Osteocyte (in vitro differentiated cells): ENCODE results near the gene CRB3. TPM values are rescaled to one million over a fixed set of nuclear protein-coding genes. Genes with fewer than 3 reads are reported as not detected.
"Not testable (repeated sequence)": the region's sequence is repeated elsewhere in the genome, so short reads cannot be mapped to it uniquely, and the experiment has no call there.

ENCODE experiments used
- DNase-seq: peaks from one replicate; pipeline ENCODE4 v3.0.0; 2021; ENCODE audit warnings: mixed read lengths; ENCODE audit not compliant: unreplicated experiment; ENCODE audit errors: extremely low spot score
- H3K27ac Mint-ChIP-seq: one replicate; pipeline ENCODE4 v1.8.0; 2021; ENCODE audit warnings: mild to moderate bottlenecking, mixed read lengths; ENCODE audit not compliant: unreplicated experiment
- H3K27me3 Mint-ChIP-seq: one replicate; pipeline ENCODE4 v1.8.0; 2021; ENCODE audit warnings: mixed read lengths; ENCODE audit not compliant: unreplicated experiment
- H3K36me3 Mint-ChIP-seq: one replicate; pipeline ENCODE4 v1.8.0; 2021; ENCODE audit warnings: mixed read lengths; ENCODE audit not compliant: unreplicated experiment
- H3K4me1 Mint-ChIP-seq: one replicate; pipeline ENCODE4 v1.8.0; 2021; ENCODE audit warnings: mixed read lengths; ENCODE audit not compliant: unreplicated experiment
- H3K4me3 Mint-ChIP-seq: one replicate; pipeline ENCODE4 v1.8.0; 2021; ENCODE audit warnings: mild to moderate bottlenecking, moderate library complexity, mixed read lengths; ENCODE audit not compliant: unreplicated experiment
- H3K9me3 Mint-ChIP-seq: one replicate; pipeline ENCODE4 v1.8.0; 2021; ENCODE audit warnings: mixed read lengths; ENCODE audit not compliant: unreplicated experiment
- CTCF ChIP-seq: fragments of 200-600 bp; sonication (generic); IDR thresholded peaks from 2 replicates; pipeline ENCODE4 v1.5.0; 2021; ENCODE audit warnings: antibody characterized with exemption, mild to moderate bottlenecking, moderate library complexity
- total RNA-seq: library from RNA; stranded (reverse); gene quantifications from 2 replicates; pipeline ENCODE4 v1.2.1, GENCODE V29; 2021

Gene CRB3
- total RNA-seq, 1 donor from 2014 or later = not detected

DNA sequence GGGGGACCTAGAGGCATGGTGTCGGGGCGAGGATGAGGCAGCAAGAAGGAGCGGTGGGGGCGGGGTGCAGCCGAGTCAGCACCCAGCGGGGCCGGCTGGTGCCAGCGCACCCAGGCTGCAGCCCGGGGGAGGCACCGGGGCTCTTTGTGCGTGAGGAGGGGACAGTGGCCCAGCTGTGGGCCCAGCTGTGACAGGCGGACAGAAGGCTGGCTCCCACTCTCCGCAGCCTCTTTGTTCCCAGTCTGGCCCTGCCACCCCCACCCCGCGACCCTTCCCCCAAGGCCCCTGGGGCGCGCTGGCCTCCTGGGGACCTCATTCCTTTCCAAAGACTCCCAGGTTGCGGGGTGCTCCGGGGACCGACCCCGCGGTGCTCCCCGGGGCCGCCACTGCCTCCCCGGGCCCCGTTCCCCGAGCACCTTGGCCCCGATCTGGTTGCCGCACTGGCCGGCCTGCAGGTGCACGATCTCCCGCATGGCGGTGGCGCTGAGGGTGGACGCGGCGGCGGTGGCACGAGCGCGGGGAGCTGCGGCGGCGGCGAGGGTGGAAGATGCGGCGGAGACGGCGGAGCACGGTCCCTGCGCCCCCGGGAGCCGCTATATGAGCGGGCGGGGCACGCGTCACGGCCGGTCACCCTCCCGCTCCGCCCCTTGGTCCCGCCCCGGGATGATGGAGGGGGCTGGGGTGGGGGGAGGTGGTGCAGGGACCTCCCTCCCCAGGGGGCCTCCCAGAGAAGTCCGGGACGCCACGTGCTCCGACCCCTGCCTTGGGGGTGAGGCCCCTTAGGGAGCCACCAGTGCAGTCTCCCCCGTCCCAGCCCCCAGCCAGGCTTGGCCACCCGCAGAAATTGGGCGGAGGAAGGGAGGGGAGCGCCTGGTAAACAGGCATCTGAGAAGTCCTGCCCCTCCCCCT, 37.9 kb downstream of the CRB3 start, which contains the start of gene TUBB4A:
Gene TUBB4A, minus strand, starts transcription at position 570 of the 909 bp plus-strand sequence. Its CDS starts 97 bp downstream, at position 473.
- no peaks in the 10 kb centered on the region for H3K9me3 Mint-ChIP-seq
- H3K4me3 Mint-ChIP-seq = peak within 1 kb of the TSS; percentile 59
- H3K36me3 Mint-ChIP-seq = no peaks in the 10 kb centered on the region
- no peak within 1 kb of the TSS for H3K27ac Mint-ChIP-seq
- no peak for TF ChIP-seq CTCF
- peaks cover 5% of the 10 kb centered on the region for H3K4me1 Mint-ChIP-seq
- no peak for DNase-seq
- H3K27me3 Mint-ChIP-seq = peaks cover 33% of the 10 kb centered on the region

DNA sequence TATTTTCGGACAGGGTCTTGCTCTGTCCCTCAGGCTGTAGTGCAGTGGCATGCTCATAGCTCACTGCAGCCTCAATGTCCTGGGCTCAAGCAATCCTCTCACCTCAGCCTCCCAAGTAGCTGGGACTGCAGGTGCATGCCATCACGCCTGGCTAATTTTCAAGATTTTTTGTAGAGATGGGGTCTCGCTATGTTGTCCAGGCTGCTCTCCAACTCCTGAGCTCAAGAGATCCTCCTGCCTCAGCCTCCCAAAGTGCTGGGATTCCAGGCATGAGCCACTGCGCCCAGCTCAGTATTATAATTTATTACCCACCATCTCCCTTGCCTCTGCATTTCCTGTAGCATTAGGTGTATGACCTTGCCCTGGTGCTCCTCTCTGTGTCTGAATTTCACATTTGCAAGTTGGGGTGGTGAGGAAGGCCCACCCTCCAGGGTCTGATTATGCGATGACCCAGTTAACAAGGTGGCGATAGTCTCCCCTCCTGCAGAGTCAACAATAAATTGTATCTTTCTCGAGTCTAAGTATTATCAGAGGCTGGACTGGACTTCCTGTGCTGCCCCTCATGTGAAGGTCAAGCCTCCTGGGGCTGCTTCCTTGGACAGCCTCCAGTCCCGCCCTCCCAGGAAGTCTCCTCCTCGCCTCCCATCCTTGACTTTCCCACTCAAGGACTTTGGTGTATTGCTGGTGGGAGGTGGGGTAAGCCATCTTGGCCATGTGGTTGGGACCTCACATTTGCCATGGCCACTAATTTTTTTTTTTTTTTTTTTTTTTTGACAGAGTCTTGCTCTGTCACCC, 39.5 kb downstream of the CRB3 start:
- H3K36me3 Mint-ChIP-seq = no peaks in the 10 kb centered on the region
- DNase-seq = no peak
- peaks cover 5% of the 10 kb centered on the region for H3K4me1 Mint-ChIP-seq
- H3K4me3 Mint-ChIP-seq = no peak overlapping the region
- H3K27ac Mint-ChIP-seq = no peak overlapping the region
- no peak for TF ChIP-seq CTCF
- no peaks in the 10 kb centered on the region for H3K9me3 Mint-ChIP-seq
- H3K27me3 Mint-ChIP-seq = peaks cover 30% of the 10 kb centered on the region

DNA sequence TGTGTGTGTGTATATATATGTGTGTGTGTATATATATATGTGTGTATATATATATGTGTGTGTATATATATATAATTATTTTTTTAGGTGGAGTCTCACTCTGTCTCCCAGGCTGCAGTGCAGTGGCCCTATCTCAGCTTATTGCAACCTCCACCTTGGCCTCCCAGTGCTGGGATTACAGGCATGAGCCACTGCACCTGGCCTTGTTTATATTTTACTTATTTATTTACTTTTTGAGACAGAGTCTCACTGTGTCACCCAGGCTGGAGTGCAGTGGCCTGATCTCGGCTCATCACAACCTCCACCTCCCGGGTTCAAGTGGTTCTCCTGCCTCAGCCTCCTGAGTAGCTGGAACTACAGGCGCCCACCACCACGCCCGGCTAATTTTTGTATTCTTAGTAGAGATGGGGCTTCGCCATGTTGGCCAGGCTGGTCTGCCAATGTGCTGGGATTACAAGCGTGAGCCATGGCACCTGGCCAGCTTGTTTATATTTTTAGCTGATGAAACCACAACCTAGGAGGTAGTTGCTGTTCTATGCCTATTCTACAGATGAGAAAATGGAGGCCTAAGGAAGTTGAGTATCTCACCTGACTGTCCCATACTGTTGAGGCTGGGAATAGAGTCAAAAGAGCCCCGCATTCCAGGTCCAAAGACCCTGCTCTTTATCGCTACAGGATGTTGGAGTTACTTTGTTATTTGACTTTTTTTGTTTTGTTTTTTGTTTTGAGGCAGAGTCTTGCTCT, 44.1 kb downstream of the CRB3 start:
- H3K36me3 Mint-ChIP-seq, H3K4me3 Mint-ChIP-seq, DNase-seq, H3K27me3 Mint-ChIP-seq, H3K9me3 Mint-ChIP-seq, H3K4me1 Mint-ChIP-seq, H3K27ac Mint-ChIP-seq: not testable (repeated sequence)

DNA sequence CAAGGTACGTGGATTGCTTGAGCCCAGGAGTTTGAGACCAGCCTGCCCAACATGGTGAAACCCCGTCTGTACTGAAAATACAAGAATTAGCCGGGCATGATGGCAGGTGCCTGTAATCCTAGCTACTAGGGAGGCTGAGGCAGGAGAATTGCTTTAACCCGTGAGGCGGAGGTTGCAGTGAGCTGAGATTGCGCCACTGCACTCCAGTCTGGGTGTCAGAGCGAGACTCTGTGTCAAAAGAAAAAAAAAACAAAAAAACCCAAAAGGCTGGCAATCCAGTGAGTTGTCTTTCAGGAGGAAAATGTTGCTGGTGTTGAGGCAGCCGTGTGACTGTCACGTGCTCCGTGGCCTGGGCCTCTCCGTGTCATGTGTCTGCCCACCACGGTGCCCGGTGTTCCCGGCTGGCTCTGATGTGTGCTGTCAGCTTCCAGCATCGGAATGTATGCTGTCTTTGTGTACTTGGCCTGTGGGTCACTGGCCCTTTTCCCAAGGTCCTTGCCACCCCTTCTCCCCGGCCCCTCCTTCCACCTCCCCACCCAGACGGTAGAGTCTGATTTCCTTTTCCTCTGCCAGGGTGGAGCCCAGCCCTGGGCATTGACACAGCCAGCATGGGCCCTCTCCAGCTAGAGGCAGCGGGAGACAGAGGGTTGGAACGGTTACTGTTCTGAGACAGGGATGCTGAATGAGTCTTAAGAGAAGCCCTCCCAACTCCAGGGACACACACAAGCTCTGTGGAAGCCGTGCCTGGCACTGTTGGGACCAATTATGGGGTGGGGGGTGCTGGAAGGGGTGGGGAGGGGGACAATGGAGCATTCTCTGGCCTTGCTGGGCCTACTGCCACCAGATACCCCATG, 45.3 kb downstream of the CRB3 start:
- DNase-seq = no peak
- Mint-ChIP-seq H3K36me3 (no peaks in the 10 kb centered on the region), H3K27me3 (no peaks in the 10 kb centered on the region), H3K4me1 (peaks cover 4% of the 10 kb centered on the region), H3K27ac (no peak overlapping the region), H3K9me3 (no peaks in the 10 kb centered on the region), H3K4me3 (no peak overlapping the region)
- no peak for TF ChIP-seq CTCF

DNA sequence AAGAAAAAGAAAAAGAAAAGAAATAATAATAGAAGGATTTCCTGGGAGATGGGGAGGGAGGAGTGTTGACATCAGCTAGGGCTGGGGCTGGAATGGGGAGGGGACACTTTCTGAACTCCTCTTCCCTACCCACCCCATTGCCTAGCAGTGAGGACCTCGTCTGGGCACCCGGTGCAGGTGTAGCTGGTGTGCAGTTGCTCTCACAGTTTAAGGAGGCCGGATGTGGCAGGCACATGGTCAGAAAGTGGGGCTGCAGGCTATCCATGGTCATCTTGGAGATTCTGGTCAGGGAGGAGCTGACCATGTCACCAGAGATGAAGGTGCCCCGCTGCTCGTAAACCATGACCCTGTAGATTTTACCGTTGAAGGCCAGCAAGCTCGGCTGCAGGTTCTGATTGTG, 46.5 kb downstream of the CRB3 start:
- Mint-ChIP-seq H3K9me3 (no peaks in the 10 kb centered on the region), H3K4me3 (no peak overlapping the region), H3K27ac (no peak overlapping the region), H3K4me1 (peaks cover 4% of the 10 kb centered on the region), H3K36me3 (no peaks in the 10 kb centered on the region), H3K27me3 (no peaks in the 10 kb centered on the region)
- no peak for DNase-seq
- no peak for TF ChIP-seq CTCF
